Measurements from ENCODE around the gene C9orf85.

The C9orf85 gene

DNA sequence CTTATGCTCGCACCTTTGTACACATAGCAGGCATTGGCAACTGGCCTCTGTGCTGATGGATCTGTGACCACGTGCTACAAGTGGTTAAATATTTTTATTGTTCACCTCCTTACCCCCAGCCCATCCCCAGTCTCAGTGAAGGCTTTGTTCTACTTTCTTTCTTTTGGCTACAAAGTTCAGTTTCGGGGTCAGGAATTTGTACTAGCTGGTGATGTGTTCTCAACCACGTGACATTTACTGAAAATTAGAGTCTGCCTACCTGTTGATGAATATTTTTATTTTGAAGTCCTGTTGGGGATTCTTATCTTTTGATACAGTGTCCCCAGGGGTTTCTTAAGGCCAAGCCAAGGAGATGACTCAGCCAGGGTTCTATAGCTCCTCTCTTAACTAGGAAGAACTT is 101.2 kb downstream of the C9orf85 start:
- TF ChIP-seq, protein P1, sequence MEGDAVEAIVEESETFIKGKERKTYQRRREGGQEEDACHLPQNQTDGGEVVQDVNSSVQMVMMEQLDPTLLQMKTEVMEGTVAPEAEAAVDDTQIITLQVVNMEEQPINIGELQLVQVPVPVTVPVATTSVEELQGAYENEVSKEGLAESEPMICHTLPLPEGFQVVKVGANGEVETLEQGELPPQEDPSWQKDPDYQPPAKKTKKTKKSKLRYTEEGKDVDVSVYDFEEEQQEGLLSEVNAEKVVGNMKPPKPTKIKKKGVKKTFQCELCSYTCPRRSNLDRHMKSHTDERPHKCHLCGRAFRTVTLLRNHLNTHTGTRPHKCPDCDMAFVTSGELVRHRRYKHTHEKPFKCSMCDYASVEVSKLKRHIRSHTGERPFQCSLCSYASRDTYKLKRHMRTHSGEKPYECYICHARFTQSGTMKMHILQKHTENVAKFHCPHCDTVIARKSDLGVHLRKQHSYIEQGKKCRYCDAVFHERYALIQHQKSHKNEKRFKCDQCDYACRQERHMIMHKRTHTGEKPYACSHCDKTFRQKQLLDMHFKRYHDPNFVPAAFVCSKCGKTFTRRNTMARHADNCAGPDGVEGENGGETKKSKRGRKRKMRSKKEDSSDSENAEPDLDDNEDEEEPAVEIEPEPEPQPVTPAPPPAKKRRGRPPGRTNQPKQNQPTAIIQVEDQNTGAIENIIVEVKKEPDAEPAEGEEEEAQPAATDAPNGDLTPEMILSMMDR (IDR thresholded peaks at IDR 0.05; ENCODE audit: insufficient read depth, missing control alignments), result no peak
- DNase-seq (ENCODE audit: insufficient read length, low spot score) (no peak), FAIRE-seq (no peak)

DNA sequence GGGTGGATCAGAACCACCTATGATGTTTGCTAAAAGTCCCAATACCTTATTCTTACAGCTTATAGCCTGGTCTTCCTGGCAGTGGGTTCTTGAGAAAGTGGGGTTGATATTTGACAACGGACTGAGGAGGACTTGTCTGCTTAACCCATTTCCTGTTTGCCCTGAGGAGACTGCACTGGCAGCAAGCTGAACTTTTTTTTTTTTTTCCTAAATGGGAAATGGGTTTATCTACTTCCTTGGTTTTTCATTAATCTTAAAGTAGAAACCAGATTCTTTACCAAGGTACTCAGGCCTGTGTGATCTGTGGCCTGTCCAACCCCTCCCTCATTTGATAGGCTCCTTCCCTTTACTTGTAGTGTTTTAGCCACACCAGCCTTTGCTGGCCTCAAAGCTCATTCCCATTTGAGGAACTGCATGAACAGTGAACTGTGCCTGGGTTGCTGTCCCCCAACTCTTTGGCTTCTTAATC is 101.9 kb downstream of the C9orf85 start:
- FAIRE-seq, result no peak
- DNase-seq (ENCODE audit: insufficient read length, low spot score), result no peak
- TF ChIP-seq, protein P1 (IDR thresholded peaks at IDR 0.05; ENCODE audit: insufficient read depth, missing control alignments), result no peak

DNA sequence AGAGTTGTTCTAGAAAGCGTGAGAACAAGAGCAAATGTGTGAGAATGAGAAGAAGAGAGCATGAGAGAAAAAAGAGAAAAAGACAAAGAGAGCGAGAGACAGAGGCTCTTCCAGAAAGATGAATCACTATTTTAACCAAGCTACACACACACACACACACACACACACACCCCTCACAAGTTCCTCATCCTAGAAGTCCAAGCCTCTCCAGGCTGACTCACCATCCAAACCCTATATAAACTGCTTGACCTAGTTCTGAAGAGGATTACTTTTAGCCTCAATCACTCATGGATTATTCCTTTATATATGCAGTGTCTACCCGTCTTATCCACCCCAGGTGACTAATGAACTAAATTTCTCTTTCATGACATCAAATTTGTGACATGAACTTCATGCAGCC is 111.4 kb downstream of the C9orf85 start:
- FAIRE-seq (peak; percentile 70), DNase-seq (ENCODE audit: insufficient read length, low spot score) (no peak)
- TF ChIP-seq, protein P1 (IDR thresholded peaks at IDR 0.05; ENCODE audit: insufficient read depth, missing control alignments), result no peak

All from D721Med (cell line).